ENCODE measurements around the gene SAFB.

- TF ChIP-seq EP300 (conservative IDR thresholded peaks at IDR 0.05; ENCODE audit: poor library complexity, severe bottlenecking) (no peak), EZH2 (IDR thresholded peaks at IDR 0.05; ENCODE audit: borderline replicate concordance, insufficient read depth, low read length, poor library complexity, severe bottlenecking) (no peak), CTCF (IDR thresholded peaks at IDR 0.05; ENCODE audit: poor library complexity, severe bottlenecking) (no peak), POLR2AphosphoS5 (IDR thresholded peaks at IDR 0.05) (no peak), SMC3 (conservative IDR thresholded peaks at IDR 0.05; ENCODE audit: poor library complexity) (no peak), RAD21 (conservative IDR thresholded peaks at IDR 0.05) (no peak)
These were observed 48.7 kb downstream of the SAFB start for GRCh38 chr19:5671600-5671999.
